GM23248 (cell line): ENCODE measurements around the gene CASP7. TPM values are rescaled to one million over a fixed set of nuclear protein-coding genes. Genes with fewer than 3 reads are reported as not detected.

Source experiments
- DNase-seq: peaks from one replicate; pipeline ENCODE4 v3.0.0-alpha.2; 2015
- H2AFZ ChIP-seq: fragments of 200-600 bp; sonication (generic); 2 replicates; pipeline ENCODE4 v1.6.1; 2016; ENCODE audit warnings: antibody characterized with exemption
- H3F3A ChIP-seq: fragments of 200-600 bp; sonication (generic); 2 replicates; pipeline ENCODE4 v1.6.1; 2016; ENCODE audit warnings: mild to moderate bottlenecking, antibody characterized with exemption, mixed run types; ENCODE audit not compliant: insufficient read depth
- H3K27ac ChIP-seq: fragments of 200-600 bp; sonication (generic); 2 replicates; pipeline ENCODE4 v1.5.1; 2016; ENCODE audit warnings: mild to moderate bottlenecking
- H3K27me3 ChIP-seq: fragments of 200-600 bp; sonication (generic); replicated peaks from 2 replicates; pipeline ENCODE4 v1.6.1; 2016; ENCODE audit warnings: mild to moderate bottlenecking; ENCODE audit not compliant: insufficient read depth
- H3K36me3 ChIP-seq: fragments of 200-600 bp; sonication (generic); 2 replicates; pipeline ENCODE4 v1.6.1; 2016; ENCODE audit warnings: low read depth, mild to moderate bottlenecking
- H3K4me1 ChIP-seq: fragments of 200-600 bp; sonication (generic); 2 replicates; pipeline ENCODE4 v1.6.1; 2016; ENCODE audit warnings: mild to moderate bottlenecking; ENCODE audit not compliant: insufficient read depth
- H3K4me2 ChIP-seq: fragments of 200-600 bp; sonication (generic); one replicate; pipeline ENCODE4 v1.6.1; 2016; ENCODE audit warnings: mild to moderate bottlenecking; ENCODE audit not compliant: unreplicated experiment
- H3K4me3 ChIP-seq: fragments of 200-600 bp; sonication (generic); 2 replicates; pipeline ENCODE4 v1.5.1; 2016; ENCODE audit warnings: mild to moderate bottlenecking
- H3K79me2 ChIP-seq: fragments of 200-600 bp; sonication (generic); 2 replicates; pipeline ENCODE4 v1.6.1; 2016; ENCODE audit warnings: mild to moderate bottlenecking; ENCODE audit not compliant: insufficient read depth
- H3K9ac ChIP-seq: fragments of 200-600 bp; sonication (generic); 2 replicates; pipeline ENCODE4 v1.6.1; 2016; ENCODE audit warnings: mild to moderate bottlenecking
- H3K9me2 ChIP-seq: fragments of 200-600 bp; sonication (generic); 2 replicates; pipeline ENCODE4 v1.6.1; 2016; ENCODE audit warnings: mixed run types, mild to moderate bottlenecking, moderate library complexity; ENCODE audit not compliant: insufficient read depth
- H3K9me3 ChIP-seq: fragments of 200-600 bp; sonication (generic); one replicate; pipeline ENCODE4 v1.6.1; 2017; ENCODE audit warnings: low read depth
- H4K20me1 ChIP-seq: fragments of 200-600 bp; sonication (generic); 2 replicates; pipeline ENCODE4 v1.6.0; 2016; ENCODE audit not compliant: insufficient read depth
- EZH2 ChIP-seq: fragments of 200-600 bp; sonication (generic); IDR thresholded peaks from 2 replicates; pipeline ENCODE4 v1.6.1; 2018; ENCODE audit warnings: antibody characterized with exemption, mild to moderate bottlenecking; ENCODE audit not compliant: insufficient read depth, poor library complexity, severe bottlenecking
- EZH2phosphoT487 ChIP-seq: fragments of 200-600 bp; sonication (generic); IDR thresholded peaks from 2 replicates; pipeline ENCODE4 v1.6.1; 2018; ENCODE audit warnings: antibody characterized with exemption, moderate library complexity, mild to moderate bottlenecking, low read depth; ENCODE audit not compliant: insufficient read depth
- WGBS, 2 experiments: methylation state at CpG; one replicate each; pipeline ENCODE4 v1.1.6; 2015 to 2017; ENCODE audit warnings: low lambda C conversion rate in 2 of 2, low coverage in 1 of 2; ENCODE audit errors: missing lambda C conversion rate in 2 of 2; 5-methylcytosine and 5-hydroxymethylcytosine counted together
- in situ Hi-C: fragments of 300-500 bp; cut with MboI; formaldehyde crosslinking; loops from 2 replicates; pipeline ENCODE4 v1.15.0; 2020
- polyA plus RNA-seq: library from polyadenylated mRNA; unstranded; fragments of >200 nt; fragmentation: Nextera tagmentation; extraction: Ambion mirVana; gene quantifications from 2 replicates; pipeline ENCODE4 v1.2.1, GENCODE V29; 2016
- total RNA-seq: library from RNA; depleted of rRNA; stranded (reverse); fragments of >200 nt; shearing (Covaris generic); gene quantifications from 2 replicates; pipeline ENCODE4 v1.2.3, GENCODE V29; 2014

Gene CASP7
- total and polyA plus RNA-seq, 2 experiments from 2014 or later = 18.7 to 22.7 TPM

DNA sequence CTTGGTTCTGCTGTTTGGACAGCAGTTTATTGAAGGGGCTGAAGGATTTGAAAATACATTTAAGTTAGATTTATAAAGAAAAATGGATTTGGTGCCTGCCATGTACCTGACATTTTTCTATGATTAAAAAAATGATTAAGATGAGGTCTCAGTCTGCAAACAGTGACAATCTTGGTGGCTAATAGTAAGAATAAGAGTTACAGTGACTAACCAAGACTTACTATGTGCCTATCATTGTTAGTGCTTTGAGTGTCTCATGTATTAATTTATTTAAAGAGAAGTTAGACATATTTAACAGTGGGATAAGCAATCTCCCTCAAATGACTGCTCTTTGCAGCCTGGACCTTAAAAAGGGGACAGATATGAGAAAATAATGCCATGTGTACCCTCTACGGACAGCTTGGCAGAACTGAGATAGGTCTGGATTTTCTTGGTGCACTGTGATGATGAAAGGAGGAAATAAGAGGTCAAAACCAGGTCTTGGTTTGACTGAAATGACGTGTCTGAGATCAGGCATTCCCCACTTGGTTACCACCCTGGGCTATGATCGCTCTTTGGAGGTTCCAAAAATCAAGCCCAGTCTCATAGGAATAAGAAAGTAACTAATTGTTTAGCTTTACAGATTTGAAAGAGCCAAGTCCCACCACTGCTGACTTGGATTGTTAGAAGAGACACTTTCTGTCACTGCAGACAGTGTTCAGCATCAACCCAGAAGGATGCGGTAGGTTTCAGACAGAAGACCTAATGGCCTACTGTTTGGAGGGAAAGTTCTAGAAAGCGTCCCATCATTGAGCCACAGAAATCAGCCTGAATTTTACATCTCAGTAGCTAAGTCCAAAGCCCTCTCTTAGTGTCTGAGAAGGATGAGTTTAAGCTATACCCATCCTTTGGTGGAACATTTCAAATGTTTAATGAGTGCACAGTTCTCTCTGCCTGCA, 2.1 kb downstream of the CASP7 start:
- no peaks in the 10 kb centered on the region for H3K9me2 ChIP-seq
- H3K4me2 ChIP-seq = peak overlapping the region; percentile 95
- H2AFZ ChIP-seq = no peak overlapping the region
- TF ChIP-seq EZH2phosphoT487 (no peak), EZH2 (no peak)
- peak; percentile 16 for DNase-seq
- peaks cover 5% of the 10 kb centered on the region; the same call in 1 of the 2 replicates for H3K4me1 ChIP-seq
- H3F3A ChIP-seq = peaks cover 14% of the 10 kb centered on the region; the same call in 1 of the 2 replicates
- WGBS, 2 experiments = 57 to 62% methylated on average over 5 of the region's 5 CpGs
- H3K27me3 ChIP-seq = no peaks in the 10 kb centered on the region
- no peak overlapping the region for H3K27ac ChIP-seq
- in situ Hi-C loops = no loop called here
- peaks cover 71% of the 10 kb centered on the region for H3K79me2 ChIP-seq
- H3K9me3 ChIP-seq = no peaks in the 10 kb centered on the region
- peak overlapping the region; percentile 98; the same call in 1 of the 2 replicates for H3K4me3 ChIP-seq
- no peaks in the 10 kb centered on the region for H3K36me3 ChIP-seq
- no peaks in the 10 kb centered on the region for H4K20me1 ChIP-seq
- H3K9ac ChIP-seq = 0 out of 2 replicates have a peak overlapping the region, but pooled peaks have one; percentile 90

DNA sequence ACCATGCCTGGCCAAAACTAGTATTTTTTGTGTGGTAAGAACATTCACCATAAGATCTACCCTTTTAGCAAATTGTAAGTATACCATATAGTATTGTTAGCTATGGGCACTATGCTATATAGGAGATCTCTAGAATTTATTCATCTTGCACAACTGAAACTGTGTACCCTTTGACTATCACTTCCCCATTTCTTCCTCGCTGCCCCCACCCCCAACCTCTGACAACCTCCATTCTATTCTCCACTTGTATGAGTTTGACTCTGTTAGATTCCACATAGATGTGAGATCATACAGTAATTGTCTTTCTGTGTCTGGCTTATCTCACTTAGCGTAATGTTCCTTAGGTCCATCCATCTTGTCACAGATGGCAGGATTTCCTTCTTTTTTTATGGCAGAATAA, 3.6 kb downstream of the CASP7 start:
- Histone ChIP-seq H3K4me1 (peaks cover 5% of the 10 kb centered on the region; the same call in 1 of the 2 replicates), H3K36me3 (no peaks in the 10 kb centered on the region), H3F3A (peaks cover 14% of the 10 kb centered on the region; the same call in 1 of the 2 replicates), H3K9me3 (no peaks in the 10 kb centered on the region), H3K4me2 (no peak overlapping the region), H3K9me2 (no peaks in the 10 kb centered on the region), H2AFZ (no peak overlapping the region), H3K9ac (no peak overlapping the region), H3K79me2 (peaks cover 86% of the 10 kb centered on the region), H3K27me3 (no peaks in the 10 kb centered on the region), H3K4me3 (no peak overlapping the region), H4K20me1 (no peaks in the 10 kb centered on the region), H3K27ac (no peak overlapping the region)
- no peak for DNase-seq
- 96 to 98% methylated on average over 2 of the region's 2 CpGs for WGBS, 2 experiments
- no peak for TF ChIP-seq EZH2
- TF ChIP-seq EZH2phosphoT487 = no peak
- in situ Hi-C loops = no loop called here

DNA sequence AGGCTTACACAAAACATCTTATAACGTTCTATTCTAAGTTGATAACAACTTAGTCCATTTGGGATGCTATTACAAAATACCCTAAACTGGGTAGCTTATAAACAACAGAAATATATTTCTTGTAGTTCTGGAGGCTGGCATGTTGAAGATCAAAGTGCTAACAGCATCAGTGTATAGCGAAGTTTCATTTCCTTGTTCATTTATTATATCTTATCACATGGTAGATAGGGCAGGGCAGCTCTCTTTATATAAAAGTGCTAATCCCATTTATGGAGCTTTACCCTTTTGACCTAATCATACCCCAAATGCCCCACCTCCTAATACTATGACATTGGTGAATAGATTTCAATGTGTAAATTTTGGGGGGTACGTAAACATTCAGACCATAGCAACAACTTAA, 6.3 kb downstream of the CASP7 start:
- H3K4me1 ChIP-seq = peaks cover 3% of the 10 kb centered on the region; the same call in 1 of the 2 replicates
- H3K27ac ChIP-seq = no peak overlapping the region
- no peak overlapping the region for H3K4me2 ChIP-seq
- H3K27me3 ChIP-seq = no peaks in the 10 kb centered on the region
- H3K4me3 ChIP-seq = no peak overlapping the region
- no peaks in the 10 kb centered on the region; the same call in 1 of the 2 replicates for H4K20me1 ChIP-seq
- no peak for TF ChIP-seq EZH2phosphoT487
- TF ChIP-seq EZH2 = no peak
- no peak overlapping the region for H3K9ac ChIP-seq
- no peaks in the 10 kb centered on the region for H3K36me3 ChIP-seq
- DNase-seq = no peak
- H3K79me2 ChIP-seq = peaks cover 100% of the 10 kb centered on the region
- WGBS, 2 experiments = 96 to 100% methylated on average over 3 of the region's 3 CpGs
- H3F3A ChIP-seq = peaks cover 11% of the 10 kb centered on the region; the same call in 1 of the 2 replicates
- no peaks in the 10 kb centered on the region for H3K9me2 ChIP-seq
- H3K9me3 ChIP-seq = no peaks in the 10 kb centered on the region
- in situ Hi-C loops = no loop called here
- H2AFZ ChIP-seq = no peak overlapping the region

DNA sequence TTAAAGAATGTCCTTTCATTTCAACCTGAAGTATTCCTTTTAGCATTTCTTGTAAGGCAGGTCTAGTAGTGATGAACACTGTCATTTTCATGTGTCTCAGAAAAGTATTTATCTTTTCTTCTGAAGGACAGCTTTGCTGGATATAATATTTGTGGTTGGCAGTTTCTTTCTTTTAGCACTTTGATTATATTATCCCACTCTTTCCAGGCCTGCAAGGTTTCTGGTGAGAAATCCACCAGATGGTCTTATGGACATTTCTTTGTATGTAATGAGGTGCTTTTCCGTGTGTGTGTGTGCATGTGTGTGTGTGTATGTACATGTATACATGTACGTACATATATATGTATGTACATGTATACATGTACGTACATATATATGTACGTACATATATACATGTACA, 7.3 kb downstream of the CASP7 start:
- Histone ChIP-seq H4K20me1 (no peaks in the 10 kb centered on the region; the same call in 1 of the 2 replicates), H3K9me2 (no peaks in the 10 kb centered on the region), H2AFZ (no peak overlapping the region), H3K9me3 (no peaks in the 10 kb centered on the region), H3K79me2 (peaks cover 100% of the 10 kb centered on the region), H3K27ac (no peak overlapping the region), H3F3A (0 out of 2 replicates have a peak, but pooled peaks cover 1% of the 10 kb centered on the region), H3K4me3 (no peak overlapping the region), H3K4me1 (no peaks in the 10 kb centered on the region), H3K4me2 (no peak overlapping the region), H3K9ac (no peak overlapping the region), H3K36me3 (no peaks in the 10 kb centered on the region), H3K27me3 (no peaks in the 10 kb centered on the region)
- in situ Hi-C loops = no loop called here
- TF ChIP-seq EZH2 = no peak
- TF ChIP-seq EZH2phosphoT487 = no peak
- no peak for DNase-seq
- WGBS, 2 experiments = 90 to 92% methylated on average over 4 of the region's 4 CpGs
